Activated CD4-positive, alpha-beta memory T cell treated with anti-CD3 and anti-CD28 coated beads for 36 hours (primary cell): ENCODE measurements around the gene LYL1. TPM values are rescaled to one million over a fixed set of nuclear protein-coding genes. Genes with fewer than 3 reads are reported as not detected.

Source experiments
- CTCF ChIA-PET: fragments of 350-600 bp; sonication (Branson Sonifier 250); formaldehyde crosslinking; loops from one replicate; lab custom pipeline; 2021; ENCODE audit warnings: antibody characterized with exemption, inconsistent platforms; lab: Charles Lee
- POLR2A ChIA-PET: fragments of 350-600 bp; sonication (Branson Sonifier 250); formaldehyde crosslinking; loops from one replicate; lab custom pipeline; 2021; ENCODE audit warnings: antibody characterized with exemption; lab: Charles Lee
- DNase-seq: peaks from one replicate; pipeline ENCODE4 v3.0.0-alpha.2; 2020
- H3K27ac Mint-ChIP-seq: one replicate; pipeline ENCODE4 v1.8.0; 2021; ENCODE audit warnings: mixed read lengths
- H3K27me3 Mint-ChIP-seq: one replicate; pipeline ENCODE4 v1.8.0; 2021; ENCODE audit warnings: mixed read lengths
- H3K36me3 Mint-ChIP-seq: one replicate; pipeline ENCODE4 v1.8.0; 2021; ENCODE audit warnings: mixed read lengths
- H3K4me1 Mint-ChIP-seq: one replicate; pipeline ENCODE4 v1.8.0; 2021; ENCODE audit warnings: low read depth, mixed read lengths
- H3K4me3 Mint-ChIP-seq: one replicate; pipeline ENCODE4 v1.8.0; 2021; ENCODE audit warnings: mild to moderate bottlenecking, mixed read lengths
- H3K9me3 Mint-ChIP-seq: one replicate; pipeline ENCODE4 v1.8.0; 2021; ENCODE audit warnings: mixed read lengths
- intact Hi-C: fragments of 100-400 bp; cut with micrococcal nuclease; formaldehyde crosslinking; loops from one replicate; pipeline ENCODE4 v1.15.1; 2023
- total RNA-seq, 2 experiments: library from RNA; stranded (reverse); gene quantifications; one replicate each; pipeline ENCODE4 v1.2.3, GENCODE V29; 2021

Gene LYL1
- total RNA-seq, 2 experiments from 2014 or later = 5.0 to 5.6 TPM

GRCh38 chr19:13097033-13097462, 5.6 kb downstream of the LYL1 start:
- H3K36me3 Mint-ChIP-seq = peaks cover 4% of the 10 kb centered on the region
- no peak overlapping the region for H3K27ac Mint-ChIP-seq
- no peak for DNase-seq
- CTCF ChIA-PET = interaction anchor here (1.4 to 8.1 kb wide), 2 partner anchors 8 to 119 kb away, joined by 10 to 182 read pairs; no protein-coding TSS in a partner anchor
- POLR2A ChIA-PET = no interaction called here
- peaks cover 22% of the 10 kb centered on the region for H3K27me3 Mint-ChIP-seq
- H3K4me1 Mint-ChIP-seq = peaks cover 48% of the 10 kb centered on the region
- intact Hi-C loops = no loop called here
- peak overlapping the region; percentile 25 for H3K4me3 Mint-ChIP-seq
- peaks cover 5% of the 10 kb centered on the region for H3K9me3 Mint-ChIP-seq

GRCh38 chr19:13095934-13096927, 6.4 kb downstream of the LYL1 start:
- DNase-seq = peak; percentile 38
- Mint-ChIP-seq H3K27ac (no peak overlapping the region), H3K4me1 (peaks cover 41% of the 10 kb centered on the region), H3K27me3 (peaks cover 22% of the 10 kb centered on the region), H3K36me3 (peaks cover 4% of the 10 kb centered on the region), H3K4me3 (peak overlapping the region; percentile 3), H3K9me3 (peaks cover 5% of the 10 kb centered on the region)
- intact Hi-C loops = no loop called here
- POLR2A ChIA-PET = interaction anchor here (1.2 kb wide), 1 partner anchor 119 kb away, joined by 3 read pairs; no protein-coding TSS in a partner anchor
- CTCF ChIA-PET = interaction anchor here (1.0 to 8.1 kb wide), 7 partner anchors 9 to 129 kb away, joined by 4 to 182 read pairs (median 19); partner anchors contain the start of gene DAND5

GRCh38 chr19:13095393-13095784, 7.3 kb downstream of the LYL1 start:
- CTCF ChIA-PET = interaction anchor here (1.0 to 8.1 kb wide), 9 partner anchors 9 to 128 kb away, joined by 4 to 182 read pairs (median 18); partner anchors contain the start of gene DAND5
- no peak overlapping the region for H3K27ac Mint-ChIP-seq
- H3K27me3 Mint-ChIP-seq = peaks cover 22% of the 10 kb centered on the region
- H3K4me1 Mint-ChIP-seq = peaks cover 38% of the 10 kb centered on the region
- H3K9me3 Mint-ChIP-seq = peaks cover 5% of the 10 kb centered on the region
- H3K36me3 Mint-ChIP-seq = peaks cover 4% of the 10 kb centered on the region
- intact Hi-C loops = no loop called here
- no peak overlapping the region for H3K4me3 Mint-ChIP-seq
- POLR2A ChIA-PET = interaction anchor here (1.2 kb wide), 1 partner anchor 118 kb away, joined by 3 read pairs; no protein-coding TSS in a partner anchor
- DNase-seq = no peak

- ChIA-PET POLR2A (interaction anchor here (2.0 kb wide), 1 partner anchor 117 kb away, joined by 8 read pairs; no protein-coding TSS in a partner anchor), CTCF (interaction anchor here (1.0 to 8.1 kb wide), 17 partner anchors 10 to 168 kb away, joined by 3 to 182 read pairs (median 9); partner anchors contain the start of gene DAND5)
- H3K4me3 Mint-ChIP-seq = no peak overlapping the region
- no peaks in the 10 kb centered on the region for H3K36me3 Mint-ChIP-seq
- no peak overlapping the region for H3K27ac Mint-ChIP-seq
- DNase-seq = no peak
- peaks cover 22% of the 10 kb centered on the region for H3K27me3 Mint-ChIP-seq
- intact Hi-C loops = loop anchor here (5.0 kb wide), 1 partner anchor 63 kb away; no protein-coding TSS in a partner anchor
- H3K4me1 Mint-ChIP-seq = peaks cover 33% of the 10 kb centered on the region
- no peaks in the 10 kb centered on the region for H3K9me3 Mint-ChIP-seq
Observed at GRCh38 chr19:13094771-13095392, 7.8 kb downstream of the LYL1 start.

GRCh38 chr19:13094106-13094504, 8.6 kb downstream of the LYL1 start:
- CTCF ChIA-PET = interaction anchor here (0.7 to 8.1 kb wide), 35 partner anchors 9 to 496 kb away, joined by 3 to 182 read pairs (median 5); partner anchors contain the start of genes DAND5 and GCDH
- Mint-ChIP-seq H3K9me3 (no peaks in the 10 kb centered on the region), H3K4me1 (peaks cover 28% of the 10 kb centered on the region), H3K4me3 (no peak overlapping the region), H3K36me3 (no peaks in the 10 kb centered on the region), H3K27ac (no peak overlapping the region), H3K27me3 (peaks cover 22% of the 10 kb centered on the region)
- no peak for DNase-seq
- intact Hi-C loops = loop anchor here (5.0 kb wide), 1 partner anchor 62 kb away; no protein-coding TSS in a partner anchor
- POLR2A ChIA-PET = interaction anchor here (0.6 to 2.0 kb wide), 2 partner anchors 116 to 153 kb away, joined by 4 to 8 read pairs; no protein-coding TSS in a partner anchor

GRCh38 chr19:13093407-13094105, 9.1 kb downstream of the LYL1 start:
- Mint-ChIP-seq H3K27ac (no peak overlapping the region), H3K4me1 (peaks cover 24% of the 10 kb centered on the region), H3K27me3 (peaks cover 20% of the 10 kb centered on the region), H3K36me3 (no peaks in the 10 kb centered on the region), H3K9me3 (no peaks in the 10 kb centered on the region), H3K4me3 (no peak overlapping the region)
- intact Hi-C loops = loop anchor here (1.0 to 5.0 kb wide), 3 partner anchors 33 to 115 kb away; no protein-coding TSS in a partner anchor
- ChIA-PET POLR2A (interaction anchor here (2.0 kb wide), 1 partner anchor 115 kb away, joined by 8 read pairs; no protein-coding TSS in a partner anchor), CTCF (interaction anchor here (0.7 to 8.1 kb wide), 36 partner anchors 9 to 496 kb away, joined by 3 to 182 read pairs (median 5); partner anchors contain the start of genes DAND5 and GCDH)
- DNase-seq = peak; percentile 89

- Mint-ChIP-seq H3K9me3 (no peaks in the 10 kb centered on the region), H3K27me3 (peaks cover 17% of the 10 kb centered on the region), H3K4me3 (no peak overlapping the region), H3K27ac (no peak overlapping the region), H3K36me3 (no peaks in the 10 kb centered on the region), H3K4me1 (peaks cover 19% of the 10 kb centered on the region)
- intact Hi-C loops = loop anchor here (1.0 to 5.0 kb wide), 3 partner anchors 32 to 114 kb away; no protein-coding TSS in a partner anchor
- DNase-seq = no peak
- ChIA-PET CTCF (interaction anchor here (1.0 to 8.1 kb wide), 7 partner anchors 12 to 138 kb away, joined by 3 to 182 read pairs (median 12); partner anchors contain the start of gene DAND5), POLR2A (no interaction called here)
Observed at GRCh38 chr19:13092606-13093235, 9.9 kb downstream of the LYL1 start.

GRCh38 chr19:13092158-13092543, 10.5 kb downstream of the LYL1 start:
- CTCF ChIA-PET = interaction anchor here (3.9 to 8.1 kb wide), 3 partner anchors 32 to 125 kb away, joined by 24 to 182 read pairs (median 107); partner anchors contain the start of gene DAND5
- H3K27ac Mint-ChIP-seq = no peak overlapping the region
- no peak overlapping the region for H3K4me3 Mint-ChIP-seq
- intact Hi-C loops = loop anchor here (2.0 to 5.0 kb wide), 2 partner anchors 31 to 60 kb away; no protein-coding TSS in a partner anchor
- peaks cover 17% of the 10 kb centered on the region for H3K4me1 Mint-ChIP-seq
- no peaks in the 10 kb centered on the region for H3K9me3 Mint-ChIP-seq
- peaks cover 15% of the 10 kb centered on the region for H3K27me3 Mint-ChIP-seq
- no peak for DNase-seq
- POLR2A ChIA-PET = no interaction called here
- H3K36me3 Mint-ChIP-seq = no peaks in the 10 kb centered on the region

GRCh38 chr19:13091400-13092157, 11.1 kb downstream of the LYL1 start:
- intact Hi-C loops = loop anchor here (2.0 to 5.0 kb wide), 2 partner anchors 31 to 59 kb away; no protein-coding TSS in a partner anchor
- CTCF ChIA-PET = interaction anchor here (3.9 to 8.1 kb wide), 3 partner anchors 32 to 125 kb away, joined by 24 to 182 read pairs (median 107); partner anchors contain the start of gene DAND5
- H3K36me3 Mint-ChIP-seq = no peaks in the 10 kb centered on the region

More at GRCh38 chr19:13091400-13092157, 11.1 kb downstream of the LYL1 start:
- DNase-seq = no peak
- H3K27me3 Mint-ChIP-seq = peaks cover 12% of the 10 kb centered on the region
- peaks cover 14% of the 10 kb centered on the region for H3K4me1 Mint-ChIP-seq
- no peak overlapping the region for H3K27ac Mint-ChIP-seq
- POLR2A ChIA-PET = no interaction called here
- no peak overlapping the region for H3K4me3 Mint-ChIP-seq
- no peaks in the 10 kb centered on the region for H3K9me3 Mint-ChIP-seq
